ENCODE data around the gene SLC26A3. TPM values are rescaled to one million over a fixed set of nuclear protein-coding genes. Genes with fewer than 3 reads are reported as not detected.
"Not testable (repeated sequence)": the region's sequence is repeated elsewhere in the genome, so short reads cannot be mapped to it uniquely, and the experiment has no call there.

SLC26A3 gene
- polyA plus RNA-seq (2012; ENCODE audit: insufficient read depth, insufficient read length, low read depth), result 0.34 TPM

DNA sequence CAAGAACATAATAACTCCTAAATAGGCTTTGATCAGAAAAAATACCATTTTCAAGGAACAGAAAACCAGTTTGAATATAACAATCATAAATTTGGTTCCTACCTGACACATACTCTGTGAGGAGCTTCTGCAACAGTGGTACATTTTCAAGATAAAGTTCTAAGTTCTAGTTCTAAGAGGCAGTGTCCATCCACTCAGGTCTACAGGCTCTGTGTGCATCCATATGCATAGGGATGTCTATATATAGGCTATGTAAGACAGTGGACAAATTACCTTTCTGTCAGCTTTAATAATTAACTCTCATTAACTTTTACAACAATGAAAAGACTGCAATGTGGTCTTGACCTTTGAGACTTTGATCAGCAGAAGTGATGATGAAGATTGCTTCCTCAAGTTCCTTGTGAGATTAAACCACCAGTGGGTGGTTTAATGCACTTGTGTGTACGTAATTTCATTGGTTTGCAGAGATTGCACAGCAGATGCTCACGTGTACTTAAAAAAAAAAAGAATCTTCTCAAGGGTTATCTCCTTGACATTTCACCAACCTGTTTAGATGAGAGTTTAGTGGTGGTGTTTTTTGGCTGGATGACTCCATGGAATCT, at the start of gene SLC26A3:
Gene SLC26A3 (minus strand): TSS at position 215 of the 602 bp plus-strand sequence. CDS start 8,714 bp downstream, outside the sequence.
- no peaks in the 10 kb centered on the region for H3K36me3 ChIP-seq
- H3K4me3 ChIP-seq (ENCODE audit: low read depth, low read length), result no peak within 1 kb of the TSS
- H3K9me3 ChIP-seq, result no peaks in the 10 kb centered on the region
- no peaks in the 10 kb centered on the region for H3K4me1 ChIP-seq
- TF ChIP-seq, protein P1, sequence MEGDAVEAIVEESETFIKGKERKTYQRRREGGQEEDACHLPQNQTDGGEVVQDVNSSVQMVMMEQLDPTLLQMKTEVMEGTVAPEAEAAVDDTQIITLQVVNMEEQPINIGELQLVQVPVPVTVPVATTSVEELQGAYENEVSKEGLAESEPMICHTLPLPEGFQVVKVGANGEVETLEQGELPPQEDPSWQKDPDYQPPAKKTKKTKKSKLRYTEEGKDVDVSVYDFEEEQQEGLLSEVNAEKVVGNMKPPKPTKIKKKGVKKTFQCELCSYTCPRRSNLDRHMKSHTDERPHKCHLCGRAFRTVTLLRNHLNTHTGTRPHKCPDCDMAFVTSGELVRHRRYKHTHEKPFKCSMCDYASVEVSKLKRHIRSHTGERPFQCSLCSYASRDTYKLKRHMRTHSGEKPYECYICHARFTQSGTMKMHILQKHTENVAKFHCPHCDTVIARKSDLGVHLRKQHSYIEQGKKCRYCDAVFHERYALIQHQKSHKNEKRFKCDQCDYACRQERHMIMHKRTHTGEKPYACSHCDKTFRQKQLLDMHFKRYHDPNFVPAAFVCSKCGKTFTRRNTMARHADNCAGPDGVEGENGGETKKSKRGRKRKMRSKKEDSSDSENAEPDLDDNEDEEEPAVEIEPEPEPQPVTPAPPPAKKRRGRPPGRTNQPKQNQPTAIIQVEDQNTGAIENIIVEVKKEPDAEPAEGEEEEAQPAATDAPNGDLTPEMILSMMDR (IDR thresholded peaks at IDR 0.05; ENCODE audit: low read depth, low read length), result no peak
- DNase-seq, result no peak
- H3K27me3 ChIP-seq, result peaks cover 7% of the 10 kb centered on the region; the same call in 1 of the 2 replicates

DNA sequence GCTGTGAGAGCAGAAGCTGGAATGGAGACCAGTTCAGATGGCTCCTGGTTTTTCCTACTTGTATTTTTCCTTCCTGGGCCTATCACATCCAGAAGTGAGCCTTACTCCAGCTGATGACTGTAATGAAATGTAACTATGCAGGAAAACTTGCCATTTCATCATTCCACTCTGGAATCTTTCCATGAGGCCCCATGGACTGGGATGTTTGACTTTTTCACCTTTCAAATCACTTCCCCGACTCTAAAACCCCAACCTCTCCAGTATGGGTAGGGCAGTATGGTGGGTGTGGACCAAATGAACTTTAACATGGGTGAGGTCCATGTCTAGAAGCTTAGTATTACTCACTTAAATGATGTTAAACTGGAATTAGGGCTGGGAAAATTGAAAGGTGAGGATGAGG, 47.6 kb upstream of the SLC26A3 start:
- Histone ChIP-seq H3K4me1 (no peaks in the 10 kb centered on the region), H3K27me3 (peaks cover 16% of the 10 kb centered on the region; the same call in 1 of the 2 replicates), H3K4me3 (ENCODE audit: low read depth, low read length) (no peak overlapping the region), H3K36me3 (no peaks in the 10 kb centered on the region), H3K9me3 (no peaks in the 10 kb centered on the region)
- DNase-seq, result no peak
- TF ChIP-seq, protein P1 (IDR thresholded peaks at IDR 0.05; ENCODE audit: low read depth, low read length), result no peak

DNA sequence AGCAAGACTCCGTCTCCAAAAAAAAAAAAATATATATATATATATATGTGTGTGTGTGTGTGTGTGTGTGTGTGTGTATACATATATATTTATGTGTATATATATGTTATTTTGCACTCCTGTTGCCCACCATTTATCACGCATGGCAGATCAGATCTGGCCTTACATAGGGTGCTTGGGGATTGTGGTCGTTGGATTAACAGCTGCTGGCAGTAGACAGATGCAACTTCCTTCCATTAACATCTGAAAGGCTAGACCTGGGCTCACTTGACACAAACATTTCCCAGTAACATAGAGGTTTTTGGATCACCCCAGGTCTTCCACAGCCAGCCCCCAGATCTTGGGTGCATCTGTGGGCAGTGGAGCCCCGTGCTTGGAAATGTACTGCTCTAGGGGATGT, 47.2 kb upstream of the SLC26A3 start:
- Histone ChIP-seq H3K36me3 (no peaks in the 10 kb centered on the region), H3K9me3 (no peaks in the 10 kb centered on the region), H3K4me3 (ENCODE audit: low read depth, low read length) (no peak overlapping the region), H3K4me1 (no peaks in the 10 kb centered on the region), H3K27me3 (peaks cover 16% of the 10 kb centered on the region)
- TF ChIP-seq, protein P1 (IDR thresholded peaks at IDR 0.05; ENCODE audit: low read depth, low read length), result no peak
- no peak for DNase-seq

DNA sequence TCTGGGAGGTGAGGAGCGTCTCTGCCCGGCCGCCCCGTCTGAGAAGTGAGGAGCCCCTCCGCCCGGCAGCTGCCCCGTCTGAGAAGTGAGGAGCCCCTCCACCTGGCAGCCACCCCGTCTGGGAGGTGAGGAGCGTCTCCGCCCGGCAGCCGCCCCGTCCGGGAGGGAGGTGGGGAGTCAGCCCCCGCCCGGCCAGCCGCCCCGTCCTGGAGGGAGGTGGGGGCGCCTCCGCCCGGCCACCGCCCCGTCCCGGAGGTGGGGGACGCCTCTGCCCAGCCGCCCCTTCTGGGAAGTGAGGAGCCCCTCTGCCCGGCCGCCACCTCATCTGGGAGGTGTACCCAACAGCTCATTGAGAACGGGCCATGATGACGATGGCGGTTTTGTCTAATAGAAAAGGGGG, 45.2 kb upstream of the SLC26A3 start:
- H3K27me3 ChIP-seq, result peaks cover 15% of the 10 kb centered on the region
- H3K4me1 ChIP-seq; DNase-seq; H3K4me3 ChIP-seq (ENCODE audit: low read depth, low read length); H3K9me3 ChIP-seq; H3K36me3 ChIP-seq: not testable (repeated sequence)

DNA sequence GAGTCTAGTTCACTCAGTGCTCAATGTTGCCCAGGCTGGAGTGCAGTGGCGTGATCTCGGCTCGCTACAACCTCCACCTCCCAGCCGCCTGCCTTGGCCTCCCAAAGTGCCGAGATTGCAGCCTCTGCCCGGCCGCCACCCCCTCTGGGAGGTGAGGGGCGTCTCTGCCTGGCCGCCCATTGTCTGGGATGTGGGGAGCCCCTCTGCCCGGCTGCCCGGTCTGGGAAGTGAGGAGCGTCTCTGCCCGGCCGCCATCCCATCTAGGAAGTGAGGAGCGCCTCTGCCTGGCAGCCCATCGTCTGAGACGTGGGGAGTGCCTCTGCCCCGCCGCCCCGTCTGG, 44.8 kb upstream of the SLC26A3 start:
- not testable (repeated sequence) for H3K9me3 ChIP-seq; H3K4me3 ChIP-seq (ENCODE audit: low read depth, low read length); DNase-seq; H3K36me3 ChIP-seq; H3K4me1 ChIP-seq
- H3K27me3 ChIP-seq, result peaks cover 15% of the 10 kb centered on the region

DNA sequence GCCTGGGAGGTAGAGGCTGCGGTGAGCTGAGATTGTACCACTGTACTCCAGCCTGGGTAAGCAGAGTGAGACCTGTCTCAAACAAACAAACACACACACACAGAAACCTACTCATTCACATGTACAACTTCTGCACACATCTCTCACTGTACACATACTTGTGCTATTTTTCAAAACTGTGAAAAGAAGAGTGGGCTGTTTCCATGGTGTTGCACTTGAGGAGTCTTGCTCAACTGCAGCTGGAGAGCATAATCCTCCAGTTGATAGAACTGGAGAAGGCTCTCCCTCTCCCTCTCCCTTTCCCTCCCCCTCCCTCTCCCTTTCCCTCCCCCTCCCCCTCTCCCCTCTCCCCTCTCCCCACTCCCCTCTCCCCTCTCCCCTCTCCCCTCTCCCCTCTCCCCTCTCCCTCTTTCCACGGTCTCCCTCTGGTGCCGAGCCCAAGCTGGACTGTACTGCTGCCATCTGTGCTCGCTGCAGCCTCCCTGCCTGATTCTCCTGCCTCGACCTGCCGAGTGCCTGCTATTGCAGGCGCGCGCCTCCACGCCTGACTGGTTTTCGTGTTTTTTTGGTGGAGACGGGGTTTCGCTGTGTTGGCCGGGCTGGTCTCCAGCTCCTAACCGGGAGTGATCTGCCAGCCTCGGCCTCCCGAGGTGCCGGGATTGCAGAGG, 44.3 kb upstream of the SLC26A3 start:
- Histone ChIP-seq H3K4me3 (ENCODE audit: low read depth, low read length) (no peak overlapping the region), H3K9me3 (no peaks in the 10 kb centered on the region), H3K27me3 (peaks cover 15% of the 10 kb centered on the region), H3K4me1 (no peaks in the 10 kb centered on the region), H3K36me3 (no peaks in the 10 kb centered on the region)
- DNase-seq, result no peak
- TF ChIP-seq, protein P1 (IDR thresholded peaks at IDR 0.05; ENCODE audit: low read depth, low read length), result no peak

DNA sequence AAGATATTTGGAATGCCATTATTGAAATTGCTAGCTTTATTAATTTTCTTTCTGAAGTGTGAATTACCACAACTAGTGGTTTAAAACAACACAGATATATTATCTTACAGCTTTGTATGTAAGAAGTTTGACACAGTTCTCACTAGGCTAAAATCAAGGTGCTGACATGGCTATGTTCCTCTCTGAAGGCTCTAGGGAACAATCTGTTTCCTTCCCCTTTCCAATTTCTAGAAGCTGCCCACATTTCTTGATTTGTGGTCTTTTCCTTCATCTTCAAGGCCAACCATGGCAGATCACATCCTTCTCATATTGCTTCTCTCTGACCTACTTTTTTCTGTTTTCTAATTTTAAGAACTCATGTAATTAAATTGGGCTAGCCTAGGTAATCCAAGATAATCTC, 43.3 kb upstream of the SLC26A3 start:
- H3K4me3 ChIP-seq (ENCODE audit: low read depth, low read length), result no peak overlapping the region
- H3K9me3 ChIP-seq, result no peaks in the 10 kb centered on the region
- H3K4me1 ChIP-seq, result no peaks in the 10 kb centered on the region
- peaks cover 15% of the 10 kb centered on the region for H3K27me3 ChIP-seq
- DNase-seq, result no peak
- TF ChIP-seq, protein P1 (IDR thresholded peaks at IDR 0.05; ENCODE audit: low read depth, low read length), result no peak
- no peaks in the 10 kb centered on the region for H3K36me3 ChIP-seq

All from BE2C (cell line).